Measurements from ENCODE around the gene ADD2. TPM values are rescaled to one million over a fixed set of nuclear protein-coding genes. Genes with fewer than 3 reads are reported as not detected.

The ADD2 gene
- total RNA-seq, 1 experiment from 2014 or later = 3.5 TPM

GRCh38 chr2:70738159-70738558 is 29.8 kb downstream of the ADD2 start:
- intact Hi-C loops (cut with micrococcal nuclease; ENCODE audit: unreplicated experiment) = no loop called here
- no TSS peak for BruUV-seq (replicated peaks)
- TF ChIP-seq CTCF (conservative IDR thresholded peaks at IDR 0.05) (no peak), EZH2 (IDR thresholded peaks at IDR 0.05; ENCODE audit: low read depth) (no peak)
- no peaks in the 10 kb centered on the region for H3F3A ChIP-seq (ENCODE audit: insufficient read depth, low read depth)
- no peaks in the 10 kb centered on the region for H3K9me2 ChIP-seq (ENCODE audit: insufficient read depth)
- no peaks in the 10 kb centered on the region for H4K20me1 ChIP-seq (ENCODE audit: insufficient read depth)
- no peak overlapping the region for H3K4me2 ChIP-seq
- POLR2A ChIA-PET (ENCODE audit: unreplicated experiment) = no interaction called here
- H3K4me3 ChIP-seq = no peak overlapping the region
- CTCF ChIA-PET = no interaction called here
- H3K27ac ChIP-seq = no peak overlapping the region
- no peaks in the 10 kb centered on the region for H3K4me1 ChIP-seq (replicated peaks; ENCODE audit: insufficient read depth)
- H2AFZ ChIP-seq = no peak overlapping the region
- DNase-seq = no peak
- H3K27me3 ChIP-seq (ENCODE audit: insufficient read depth, low read depth) = peaks cover 14% of the 10 kb centered on the region; the same call in 1 of the 2 replicates
- no peaks in the 10 kb centered on the region for H3K9me3 ChIP-seq (ENCODE audit: insufficient read depth, low read depth)
- no peaks in the 10 kb centered on the region for H3K36me3 ChIP-seq (ENCODE audit: low read depth)
- no peaks in the 10 kb centered on the region for H3K79me2 ChIP-seq (ENCODE audit: low read depth)

- no peaks in the 10 kb centered on the region for H3F3A ChIP-seq (ENCODE audit: insufficient read depth, low read depth)
- H3K4me3 ChIP-seq = no peak overlapping the region
- H3K4me2 ChIP-seq = no peak overlapping the region
- no peak for DNase-seq
- H3K4me1 ChIP-seq (replicated peaks; ENCODE audit: insufficient read depth) = no peaks in the 10 kb centered on the region
- no peak for TF ChIP-seq CTCF (conservative IDR thresholded peaks at IDR 0.05)
- TF ChIP-seq EZH2 (IDR thresholded peaks at IDR 0.05; ENCODE audit: low read depth) = no peak
- H3K36me3 ChIP-seq (ENCODE audit: low read depth) = no peaks in the 10 kb centered on the region
- no peaks in the 10 kb centered on the region for H3K79me2 ChIP-seq (ENCODE audit: low read depth)
- no peaks in the 10 kb centered on the region for H3K9me3 ChIP-seq (ENCODE audit: insufficient read depth, low read depth)
- no TSS peak for BruUV-seq (replicated peaks)
- H4K20me1 ChIP-seq (ENCODE audit: insufficient read depth) = no peaks in the 10 kb centered on the region
- ChIA-PET CTCF (no interaction called here), POLR2A (ENCODE audit: unreplicated experiment) (no interaction called here)
- intact Hi-C loops (cut with micrococcal nuclease; ENCODE audit: unreplicated experiment) = no loop called here
- H3K9me2 ChIP-seq (ENCODE audit: insufficient read depth) = no peaks in the 10 kb centered on the region
- H3K27ac ChIP-seq = no peak overlapping the region
- peaks cover 33% of the 10 kb centered on the region for H3K27me3 ChIP-seq (ENCODE audit: insufficient read depth, low read depth)
- H2AFZ ChIP-seq = no peak overlapping the region
These were observed 32.9 kb downstream of the ADD2 start for GRCh38 chr2:70735071-70735470.

GRCh38 chr2:70733646-70734180 is 34.3 kb downstream of the ADD2 start:
- no TSS peak for BruUV-seq (replicated peaks)
- Histone ChIP-seq H3K36me3 (ENCODE audit: low read depth) (no peaks in the 10 kb centered on the region), H4K20me1 (ENCODE audit: insufficient read depth) (no peaks in the 10 kb centered on the region), H3K27ac (no peak overlapping the region), H3K9me3 (ENCODE audit: insufficient read depth, low read depth) (no peaks in the 10 kb centered on the region), H3K27me3 (ENCODE audit: insufficient read depth, low read depth) (peaks cover 33% of the 10 kb centered on the region), H3K4me3 (no peak overlapping the region), H3K79me2 (ENCODE audit: low read depth) (no peaks in the 10 kb centered on the region), H2AFZ (no peak overlapping the region), H3F3A (ENCODE audit: insufficient read depth, low read depth) (no peaks in the 10 kb centered on the region), H3K4me2 (no peak overlapping the region), H3K4me1 (replicated peaks; ENCODE audit: insufficient read depth) (no peaks in the 10 kb centered on the region), H3K9me2 (ENCODE audit: insufficient read depth) (no peaks in the 10 kb centered on the region)
- ChIA-PET POLR2A (ENCODE audit: unreplicated experiment) (no interaction called here), CTCF (no interaction called here)
- TF ChIP-seq CTCF (conservative IDR thresholded peaks at IDR 0.05) = no peak
- TF ChIP-seq EZH2 (IDR thresholded peaks at IDR 0.05; ENCODE audit: low read depth) = no peak
- DNase-seq = no peak
- intact Hi-C loops (cut with micrococcal nuclease; ENCODE audit: unreplicated experiment) = no loop called here

Data from PC-9 (cell line).